Activated naive CD8-positive, alpha-beta T cell treated with anti-CD3 and anti-CD28 coated beads, Interleukin-2, amount 50 U/mL, for 24 hours (primary cell): ENCODE measurements around the gene ADH1A.
"Not testable (repeated sequence)": the region's sequence is repeated elsewhere in the genome, so short reads cannot be mapped to it uniquely, and the experiment has no call there.

Experiments used
- ATAC-seq: fragments of 150-1000 bp; cut with Tn5 transposase; one replicate; pipeline ENCODE4 v1.10.0; 2021
- DNase-seq: peaks from one replicate; pipeline ENCODE4 v3.0.0; 2021
- H3K27ac Mint-ChIP-seq: one replicate; pipeline ENCODE4 v1.8.0; 2021; ENCODE audit warnings: mild to moderate bottlenecking, mixed read lengths
- H3K27me3 Mint-ChIP-seq: one replicate; pipeline ENCODE4 v1.8.0; 2021; ENCODE audit warnings: mixed read lengths
- H3K36me3 Mint-ChIP-seq: one replicate; pipeline ENCODE4 v1.8.0; 2021; ENCODE audit warnings: low read depth, mixed read lengths
- H3K4me1 Mint-ChIP-seq: one replicate; pipeline ENCODE4 v1.8.0; 2021; ENCODE audit warnings: mixed read lengths
- H3K4me3 Mint-ChIP-seq: one replicate; pipeline ENCODE4 v1.8.0; 2021; ENCODE audit warnings: mild to moderate bottlenecking, moderate library complexity, mixed read lengths
- H3K9me3 Mint-ChIP-seq: one replicate; pipeline ENCODE4 v1.8.0; 2021; ENCODE audit warnings: mixed read lengths

The ADH1A gene

DNA sequence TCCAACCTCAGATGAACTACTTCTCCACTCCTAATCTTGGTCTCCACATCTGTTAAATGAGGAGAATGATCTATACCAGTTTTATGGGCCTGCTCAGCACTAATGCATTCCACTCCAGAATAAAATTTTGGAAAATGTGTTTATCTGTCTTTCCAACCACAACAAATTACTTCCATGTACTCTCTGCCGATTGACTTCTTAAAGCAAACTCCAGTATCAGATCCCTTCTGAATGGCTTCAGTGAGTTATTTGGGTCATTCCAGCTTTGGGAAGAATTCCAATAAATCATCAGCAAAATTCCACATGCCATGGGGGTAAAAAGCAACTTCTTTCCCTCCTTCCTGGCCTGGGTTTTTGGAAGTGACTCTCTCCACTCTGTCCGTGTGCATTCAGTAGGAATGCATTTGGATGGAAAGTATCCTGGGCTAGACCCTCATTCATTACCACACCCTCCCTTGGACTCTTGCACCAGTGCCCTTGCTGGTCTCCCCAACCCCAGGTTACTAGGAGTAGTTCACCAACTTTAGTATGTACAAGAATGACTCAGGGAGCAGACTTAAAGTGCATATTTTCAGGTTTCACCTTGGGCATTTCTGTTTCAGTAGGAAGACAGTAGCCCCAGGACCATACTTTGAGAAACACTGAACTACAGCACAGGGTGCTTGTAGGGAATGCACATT lies 56.3 kb downstream of the ADH1A start:
- Mint-ChIP-seq H3K27ac (no peak overlapping the region), H3K27me3 (no peaks in the 10 kb centered on the region), H3K9me3 (peaks cover 7% of the 10 kb centered on the region), H3K4me1 (no peaks in the 10 kb centered on the region), H3K36me3 (no peaks in the 10 kb centered on the region), H3K4me3 (no peak overlapping the region)
- no peak for DNase-seq
- no peak for ATAC-seq

- not testable (repeated sequence) for H3K9me3 Mint-ChIP-seq, H3K4me3 Mint-ChIP-seq, H3K27ac Mint-ChIP-seq, ATAC-seq, H3K36me3 Mint-ChIP-seq, H3K27me3 Mint-ChIP-seq, DNase-seq, H3K4me1 Mint-ChIP-seq
These were observed 57.4 kb downstream of the ADH1A start for GRCh38 chr4:99233397-99233796.

GRCh38 chr4:99228706-99229105 lies 62.1 kb downstream of the ADH1A start:
- H3K4me1 Mint-ChIP-seq, ATAC-seq, H3K4me3 Mint-ChIP-seq, H3K27ac Mint-ChIP-seq, H3K27me3 Mint-ChIP-seq, DNase-seq, H3K36me3 Mint-ChIP-seq: not testable (repeated sequence)
- H3K9me3 Mint-ChIP-seq, result peaks cover 10% of the 10 kb centered on the region

- not testable (repeated sequence) for DNase-seq, H3K27me3 Mint-ChIP-seq, ATAC-seq, H3K4me3 Mint-ChIP-seq, H3K27ac Mint-ChIP-seq, H3K36me3 Mint-ChIP-seq, H3K4me1 Mint-ChIP-seq
- peaks cover 10% of the 10 kb centered on the region for H3K9me3 Mint-ChIP-seq
These were observed 63.1 kb downstream of the ADH1A start for GRCh38 chr4:99227646-99228045.
